Measurements from ENCODE around the gene TOMM70. TPM values are rescaled to one million over a fixed set of nuclear protein-coding genes. Genes with fewer than 3 reads are reported as not detected.

The TOMM70 gene
- total and polyA plus RNA-seq, 2 of the 8 experiments (the other 6 are each of a cell fraction or from before 2014, with no cell fraction given): 10.9 to 52.1 TPM

- H2AK5ac ChIP-seq (ENCODE audit: low read depth, low read length): no peak overlapping the region
- H3K14ac ChIP-seq (ENCODE audit: insufficient read length): no peak overlapping the region
- TF ChIP-seq ASH2L (IDR thresholded peaks at IDR 0.05; ENCODE audit: low read length) (no peak), KDM5A (IDR thresholded peaks at IDR 0.05; ENCODE audit: low read length) (no peak), RBBP5 (IDR thresholded peaks at IDR 0.05; ENCODE audit: borderline replicate concordance, low read depth, low read length) (no peak), CBX5 (IDR thresholded peaks at IDR 0.05; ENCODE audit: low read depth, low read length) (no peak), RFX5 (IDR thresholded peaks at IDR 0.05; ENCODE audit: borderline replicate concordance, low read depth, low read length) (no peak), SP1 (IDR thresholded peaks at IDR 0.05; ENCODE audit: low read depth, low read length) (no peak), POLR2A (IDR thresholded peaks at IDR 0.05; ENCODE audit: control extremely low read depth in 1 of 2, low read depth in 2 of 2, low read length in 2 of 2) (no peak), POLR2AphosphoS5 (IDR thresholded peaks at IDR 0.05; ENCODE audit: low read depth, low read length) (no peak), CBX8 (IDR thresholded peaks at IDR 0.05; ENCODE audit: borderline replicate concordance, low read depth, low read length) (no peak), RXRA (IDR thresholded peaks at IDR 0.05; ENCODE audit: insufficient read depth, low read depth, low read length) (no peak), NANOG (IDR thresholded peaks at IDR 0.05; ENCODE audit: insufficient read depth, low read depth, low read length, poor library complexity, severe bottlenecking) (no peak), SIN3A (conservative IDR thresholded peaks at IDR 0.05 in 1 of 2, IDR thresholded peaks at IDR 0.05 in 1 of 2; ENCODE audit: low read depth in 1 of 2, low read length in 2 of 2) (no peak), BACH1 (IDR thresholded peaks at IDR 0.05; ENCODE audit: low read length) (no peak)
- TF ChIP-seq, protein P1, sequence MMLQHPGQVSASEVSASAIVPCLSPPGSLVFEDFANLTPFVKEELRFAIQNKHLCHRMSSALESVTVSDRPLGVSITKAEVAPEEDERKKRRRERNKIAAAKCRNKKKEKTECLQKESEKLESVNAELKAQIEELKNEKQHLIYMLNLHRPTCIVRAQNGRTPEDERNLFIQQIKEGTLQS (IDR thresholded peaks at IDR 0.05; ENCODE audit: insufficient read depth, low read depth, low read length): no peak
- no peaks in the 10 kb centered on the region; a peak in 1 of 8 replicates for H3K36me3 ChIP-seq (ENCODE audit: control insufficient read depth in 2 of 4, insufficient read depth in 4 of 4, low read length in 3 of 4)
- H4K91ac ChIP-seq (replicated peaks; ENCODE audit: insufficient read length, low read length): no peak overlapping the region
- H3K79me1 ChIP-seq (ENCODE audit: low read depth, low read length): no peaks in the 10 kb centered on the region
- no peak overlapping the region for H3K18ac ChIP-seq (ENCODE audit: extremely low read depth, low read length)
- FAIRE-seq (no peak), DNase-seq (ENCODE audit: low read depth in 1 of 2, low spot score in 2 of 2) (no peak)
- H3K4ac ChIP-seq (replicated peaks; ENCODE audit: insufficient read length, low read depth, low read length): no peak overlapping the region
- no peaks in the 10 kb centered on the region for H3K23me2 ChIP-seq (ENCODE audit: low read depth, low read length)
- H2BK5ac ChIP-seq (ENCODE audit: low read depth, low read length): no peak overlapping the region
- H3K9ac ChIP-seq (replicated peaks in 1 of 4; ENCODE audit: extremely low read depth in 1 of 4, low read depth in 3 of 4, low read length in 3 of 4): no peak overlapping the region
- no peak overlapping the region for H3K27ac ChIP-seq (ENCODE audit: low read depth, low read length)
- no peak overlapping the region for H3K4me2 ChIP-seq (ENCODE audit: insufficient read depth in 1 of 2, low read depth in 2 of 2, low read length in 2 of 2)
- no peaks in the 10 kb centered on the region for H3K9me3 ChIP-seq (ENCODE audit: insufficient read depth in 2 of 2, low read depth in 1 of 2, low read length in 1 of 2)
- no peaks in the 10 kb centered on the region for H3K79me2 ChIP-seq (ENCODE audit: control insufficient read depth in 1 of 2, insufficient read depth in 2 of 2, low read length in 2 of 2)
- no peak overlapping the region for H2AFZ ChIP-seq (ENCODE audit: low read length)
- H3K23ac ChIP-seq (ENCODE audit: insufficient read length): no peak overlapping the region
- POLR2A ChIA-PET (ENCODE audit: partially characterized antibody): no interaction called here
- H2BK120ac ChIP-seq (replicated peaks; ENCODE audit: low read depth, low read length): no peak overlapping the region
- no peak overlapping the region for H3K56ac ChIP-seq (replicated peaks; ENCODE audit: insufficient read length, low read depth, low read length)
- WGBS, 2 experiments (ENCODE audit: extremely low coverage in 1 of 2, insufficient coverage in 1 of 2, insufficient read length in 1 of 2, insufficient replicate concordance in 2 of 2, low coverage in 1 of 2, low lambda C conversion rate in 2 of 2, missing lambda C conversion rate in 1 of 2): 88% methylated on average over 1 of the region's 1 CpG; no CpG with 5 or more reads in 1 of the 2 experiments
- no peak overlapping the region for H4K8ac ChIP-seq (ENCODE audit: extremely low read depth, insufficient read depth, low read length)
- no peak overlapping the region for H4K5ac ChIP-seq (ENCODE audit: insufficient read length, low read depth, low read length)
- no peak overlapping the region for H2BK15ac ChIP-seq (ENCODE audit: low read length)
- CTCF ChIA-PET (ENCODE audit: partially characterized antibody): interaction anchor here (1.0 kb wide), 1 partner anchor 174 kb away, joined by 3 read pairs; no protein-coding TSS in a partner anchor
- peaks cover 2 to 12% (median 5%) of the 10 kb centered on the region in 4 experiments; a peak in 4 of 7 replicates for H3K4me1 ChIP-seq (replicated peaks in 1 of 4; ENCODE audit: control insufficient read depth in 3 of 4, insufficient read depth in 4 of 4, low read length in 3 of 4)
- no peaks in the 10 kb centered on the region for H3K27me3 ChIP-seq (replicated peaks in 1 of 4; ENCODE audit: control insufficient read depth in 3 of 4, extremely low read depth in 1 of 4, insufficient read depth in 3 of 4, low read length in 3 of 4)
- no peak overlapping the region for H3K4me3 ChIP-seq (ENCODE audit: extremely low read depth in 1 of 4, insufficient read depth in 2 of 4, low read depth in 3 of 4, low read length in 4 of 4)
- H2BK20ac ChIP-seq (ENCODE audit: low read length): no peak overlapping the region
- no peak overlapping the region for H2BK12ac ChIP-seq (ENCODE audit: low read depth, low read length)
- no peaks in the 10 kb centered on the region for H4K20me1 ChIP-seq (replicated peaks in 1 of 2; ENCODE audit: control insufficient read depth in 1 of 2, insufficient read depth in 2 of 2, low read length in 2 of 2)
Observed at GRCh38 chr3:100416863-100417262, 16.0 kb upstream of the TOMM70 start.

All from H1 (cell line).